ENCODE measurements around the gene TSTD2. TPM values are rescaled to one million over a fixed set of nuclear protein-coding genes. Genes with fewer than 3 reads are reported as not detected.
"Not testable (repeated sequence)": the region's sequence is repeated elsewhere in the genome, so short reads cannot be mapped to it uniquely, and the experiment has no call there.

Gene TSTD2
- total and polyA plus RNA-seq, 4 donors = 5.8 to 27.2 (median 18.1) TPM

DNA sequence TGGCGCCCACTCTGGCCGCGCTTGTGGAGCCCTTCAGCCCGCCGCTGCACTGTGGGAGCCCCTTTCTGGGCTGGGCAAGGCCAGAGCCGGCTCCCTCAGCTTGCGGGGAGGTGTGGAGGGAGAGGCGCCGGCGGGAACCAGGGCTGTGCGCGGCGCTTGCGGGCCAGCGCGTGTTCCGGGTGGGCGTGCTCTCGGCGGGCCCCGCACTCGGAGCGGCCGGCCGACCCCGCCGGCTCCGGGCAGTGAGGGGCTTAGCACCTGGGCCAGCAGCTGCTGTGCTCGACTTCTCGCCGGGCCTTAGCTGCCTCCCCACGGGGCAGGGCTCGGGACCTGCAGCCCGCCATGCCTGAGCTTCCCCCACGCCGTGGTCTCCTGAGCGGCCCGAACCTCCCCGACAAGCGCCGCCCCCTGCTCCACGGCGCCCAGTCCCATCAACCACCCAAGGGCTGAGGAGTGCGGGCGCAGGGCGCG lies 59.0 kb downstream of the TSTD2 start:
- WGBS, 2 donors = 94 to 97% methylated on average over 47 of the region's 47 CpGs
- H3K27ac ChIP-seq (ENCODE audit: low read depth in 1 of 2, low read length in 2 of 2); H3K36me3 ChIP-seq (ENCODE audit: control insufficient read depth in 1 of 2, insufficient read depth in 2 of 2, low read length in 1 of 2); H3K9me3 ChIP-seq (ENCODE audit: control insufficient read depth, low read length); intact Hi-C loops (cut with DNase I); H3K27me3 ChIP-seq (ENCODE audit: control insufficient read depth in 1 of 2, insufficient read depth in 2 of 2, low read length in 1 of 2); H3K4me1 ChIP-seq (ENCODE audit: control insufficient read depth in 1 of 2, insufficient read depth in 2 of 2, low read length in 2 of 2); H3K4me3 ChIP-seq (ENCODE audit: low read length in 2 of 2); ATAC-seq (ENCODE audit: low FRiP score): not testable (repeated sequence)
- DNase-seq = peak in 1 of 2 donors; percentile 46

DNA sequence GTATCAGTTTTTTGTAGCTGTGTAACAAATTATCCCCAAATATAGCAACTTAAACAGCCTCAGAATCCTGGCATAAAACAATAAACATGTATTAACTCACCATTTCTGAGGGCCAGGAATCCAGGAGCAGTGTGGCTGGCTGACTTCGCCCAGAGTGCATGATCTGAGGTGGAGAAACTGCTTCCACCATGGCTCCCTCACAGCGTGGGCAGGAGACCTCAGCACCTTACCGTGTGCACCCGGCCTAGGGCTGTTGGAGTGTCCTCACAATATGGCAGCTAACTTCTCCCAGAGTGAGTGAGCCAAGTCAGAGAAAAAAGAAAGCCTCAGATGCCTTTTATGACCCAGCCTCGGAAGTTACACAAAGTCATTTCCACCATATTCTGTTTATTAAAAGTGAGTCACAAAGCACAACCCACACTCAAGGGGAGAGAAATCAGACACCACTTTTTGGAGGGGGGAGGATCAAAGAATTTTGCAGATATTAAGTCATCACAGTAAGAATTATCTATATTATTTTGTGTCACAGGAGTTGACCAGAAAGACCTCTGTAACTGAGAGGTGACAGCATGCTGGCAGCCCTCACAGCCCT lies 59.6 kb downstream of the TSTD2 start:
- WGBS, 2 donors = 81 to 83% methylated on average over 5 of the region's 5 CpGs
- Histone ChIP-seq H3K9me3 (ENCODE audit: control insufficient read depth, low read length) (no peaks in the 10 kb centered on the region), H3K4me3 (ENCODE audit: low read length in 2 of 2) (no peak overlapping the region), H3K27me3 (ENCODE audit: control insufficient read depth in 1 of 2, insufficient read depth in 2 of 2, low read length in 1 of 2) (no peaks in the 10 kb centered on the region), H3K4me1 (ENCODE audit: control insufficient read depth in 1 of 2, insufficient read depth in 2 of 2, low read length in 2 of 2) (no peaks in the 10 kb centered on the region), H3K36me3 (ENCODE audit: control insufficient read depth in 1 of 2, insufficient read depth in 2 of 2, low read length in 1 of 2) (peaks cover 4 to 7% of the 10 kb centered on the region in 2 donors), H3K27ac (ENCODE audit: low read depth in 1 of 2, low read length in 2 of 2) (no peak overlapping the region)
- no peak for ATAC-seq (ENCODE audit: low FRiP score)
- DNase-seq = no peak
- intact Hi-C loops (cut with DNase I) = no loop called here

DNA sequence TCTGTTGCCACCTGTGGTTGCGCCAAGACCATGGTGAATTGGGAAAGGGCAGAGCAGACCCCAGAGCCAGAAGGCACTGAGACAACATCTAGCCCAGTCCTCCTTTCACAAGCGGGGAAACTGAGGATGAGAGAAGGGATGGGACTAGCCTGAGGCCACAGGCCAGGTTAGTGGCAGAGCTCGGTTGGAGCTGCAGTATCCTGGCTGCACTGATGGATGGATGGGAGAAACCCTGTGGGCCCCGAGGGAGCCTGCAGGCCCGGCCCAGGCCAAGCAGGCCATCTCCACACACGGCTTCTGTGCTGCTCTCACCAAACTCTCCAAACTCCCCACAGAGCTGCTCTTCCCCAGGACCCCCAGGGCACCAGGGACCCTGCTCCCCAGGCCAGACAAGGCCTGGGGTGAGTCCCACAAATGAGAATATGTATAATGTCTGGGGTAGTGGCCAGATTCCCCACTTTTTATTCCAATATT lies 60.2 kb downstream of the TSTD2 start:
- DNase-seq = no peak
- Histone ChIP-seq H3K4me1 (ENCODE audit: control insufficient read depth in 1 of 2, insufficient read depth in 2 of 2, low read length in 2 of 2) (no peaks in the 10 kb centered on the region), H3K27me3 (ENCODE audit: control insufficient read depth in 1 of 2, insufficient read depth in 2 of 2, low read length in 1 of 2) (no peaks in the 10 kb centered on the region), H3K36me3 (ENCODE audit: control insufficient read depth in 1 of 2, insufficient read depth in 2 of 2, low read length in 1 of 2) (peaks cover 4 to 7% of the 10 kb centered on the region in 2 donors), H3K4me3 (ENCODE audit: low read length in 2 of 2) (no peak overlapping the region), H3K9me3 (ENCODE audit: control insufficient read depth, low read length) (no peaks in the 10 kb centered on the region), H3K27ac (ENCODE audit: low read depth in 1 of 2, low read length in 2 of 2) (no peak overlapping the region)
- ATAC-seq (ENCODE audit: low FRiP score) = peak; percentile 27
- intact Hi-C loops (cut with DNase I) = no loop called here
- 90 to 91% methylated on average over 6 of the region's 6 CpGs for WGBS, 2 donors

DNA sequence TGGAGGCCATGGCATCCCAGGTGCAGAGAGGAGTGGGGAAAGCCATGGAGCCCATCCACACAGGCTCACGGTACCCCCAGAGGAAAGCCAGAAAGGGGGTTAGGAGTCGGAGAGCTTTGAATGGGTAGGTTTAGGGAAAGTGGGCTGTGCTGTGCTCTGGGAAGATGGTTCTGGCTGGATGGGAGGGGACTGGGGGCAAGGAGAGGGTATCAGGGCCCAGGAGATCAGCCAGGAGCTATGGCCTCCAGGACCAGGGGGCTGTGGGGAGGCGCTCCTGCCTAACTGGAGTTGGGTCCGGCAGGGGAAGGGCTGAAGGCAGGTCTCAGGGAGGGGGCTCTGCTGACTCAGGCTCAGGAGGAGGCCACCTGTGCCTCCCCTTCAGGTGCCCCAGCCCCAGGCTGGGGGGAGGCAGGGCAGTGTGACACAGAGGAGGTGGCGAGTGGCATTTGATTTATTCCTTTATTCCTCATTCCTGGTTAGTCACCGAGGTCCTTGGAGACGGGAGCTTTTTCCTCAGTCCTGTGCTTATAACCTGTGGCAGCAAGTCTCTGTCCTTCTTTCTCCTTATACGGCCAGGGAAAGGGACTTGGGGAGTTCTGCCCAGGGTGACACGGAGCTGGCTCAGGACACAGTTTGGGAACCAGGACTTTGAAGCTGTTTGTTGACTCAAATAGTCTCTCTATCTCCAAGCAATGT lies 60.8 kb downstream of the TSTD2 start:
- DNase-seq (no peak), ATAC-seq (ENCODE audit: low FRiP score) (peak; percentile 8)
- Histone ChIP-seq H3K27ac (ENCODE audit: low read depth in 1 of 2, low read length in 2 of 2) (no peak overlapping the region), H3K36me3 (ENCODE audit: control insufficient read depth in 1 of 2, insufficient read depth in 2 of 2, low read length in 1 of 2) (peaks cover 4 to 7% of the 10 kb centered on the region in 2 donors), H3K4me1 (ENCODE audit: control insufficient read depth in 1 of 2, insufficient read depth in 2 of 2, low read length in 2 of 2) (no peaks in the 10 kb centered on the region), H3K4me3 (ENCODE audit: low read length in 2 of 2) (no peak overlapping the region), H3K27me3 (ENCODE audit: control insufficient read depth in 1 of 2, insufficient read depth in 2 of 2, low read length in 1 of 2) (no peaks in the 10 kb centered on the region), H3K9me3 (ENCODE audit: control insufficient read depth, low read length) (no peaks in the 10 kb centered on the region)
- intact Hi-C loops (cut with DNase I) = no loop called here
- 77 to 79% methylated on average over 9 of the region's 9 CpGs for WGBS, 2 donors

DNA sequence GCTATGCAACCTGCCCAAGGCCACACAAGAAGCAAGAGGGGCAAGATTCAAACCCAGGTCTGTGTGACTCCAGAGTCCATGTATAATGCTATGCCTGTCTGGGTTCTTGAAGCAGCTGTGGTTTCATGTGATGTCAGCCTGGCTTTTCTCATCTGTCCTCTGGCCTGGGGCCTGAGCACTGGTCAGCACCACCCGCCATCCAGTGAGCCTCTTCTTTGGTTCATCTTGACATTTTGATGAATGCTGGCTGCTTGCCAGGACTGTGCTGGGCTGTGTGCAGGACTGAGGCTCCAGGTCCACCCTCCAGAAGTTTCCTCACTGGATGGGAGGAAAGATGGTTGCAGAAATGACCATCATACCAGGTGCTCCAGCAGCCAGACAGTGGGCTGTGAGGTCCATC lies 61.5 kb downstream of the TSTD2 start:
- peaks cover 4 to 7% of the 10 kb centered on the region in 2 donors for H3K36me3 ChIP-seq (ENCODE audit: control insufficient read depth in 1 of 2, insufficient read depth in 2 of 2, low read length in 1 of 2)
- no peaks in the 10 kb centered on the region for H3K4me1 ChIP-seq (ENCODE audit: control insufficient read depth in 1 of 2, insufficient read depth in 2 of 2, low read length in 2 of 2)
- no peaks in the 10 kb centered on the region for H3K27me3 ChIP-seq (ENCODE audit: control insufficient read depth in 1 of 2, insufficient read depth in 2 of 2, low read length in 1 of 2)
- intact Hi-C loops (cut with DNase I) = no loop called here
- WGBS, 2 donors = 87 to 100% methylated on average over 1 of the region's 1 CpG
- DNase-seq (no peak), ATAC-seq (ENCODE audit: low FRiP score) (no peak)
- no peak overlapping the region for H3K27ac ChIP-seq (ENCODE audit: low read depth in 1 of 2, low read length in 2 of 2)
- H3K4me3 ChIP-seq (ENCODE audit: low read length in 2 of 2) = no peak overlapping the region
- no peaks in the 10 kb centered on the region for H3K9me3 ChIP-seq (ENCODE audit: control insufficient read depth, low read length)

DNA sequence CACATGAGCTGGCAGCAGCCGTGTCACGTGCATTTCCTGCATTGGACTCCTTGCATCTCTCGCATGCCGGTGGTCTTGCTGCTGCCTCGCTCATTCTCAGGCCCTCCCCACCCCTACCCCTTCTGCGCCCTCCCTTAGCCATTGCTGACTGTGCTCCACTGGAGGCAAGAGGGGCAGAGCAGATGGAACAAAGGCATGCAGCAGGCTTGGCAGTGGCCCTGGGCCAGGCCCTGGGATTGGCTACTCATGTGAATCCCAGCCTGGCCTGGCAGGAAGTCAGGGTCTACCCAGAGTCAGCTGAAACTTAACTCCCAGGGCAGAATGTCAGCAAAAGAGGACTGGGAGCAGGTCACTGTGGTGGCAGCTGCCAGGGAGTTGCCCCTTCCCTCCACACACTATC lies 62.3 kb downstream of the TSTD2 start:
- peak overlapping the region in 1 of 2 donors; percentile 14 for H3K27ac ChIP-seq (ENCODE audit: low read depth in 1 of 2, low read length in 2 of 2)
- no peaks in the 10 kb centered on the region for H3K27me3 ChIP-seq (ENCODE audit: control insufficient read depth in 1 of 2, insufficient read depth in 2 of 2, low read length in 1 of 2)
- H3K4me1 ChIP-seq (ENCODE audit: control insufficient read depth in 1 of 2, insufficient read depth in 2 of 2, low read length in 2 of 2) = no peaks in the 10 kb centered on the region
- no peak for ATAC-seq (ENCODE audit: low FRiP score)
- H3K36me3 ChIP-seq (ENCODE audit: control insufficient read depth in 1 of 2, insufficient read depth in 2 of 2, low read length in 1 of 2) = peaks cover 4 to 8% of the 10 kb centered on the region in 2 donors
- no peak for DNase-seq
- intact Hi-C loops (cut with DNase I) = no loop called here
- 61 to 66% methylated on average over 6 of the region's 6 CpGs for WGBS, 2 donors
- H3K4me3 ChIP-seq (ENCODE audit: low read length in 2 of 2) = no peak overlapping the region
- no peaks in the 10 kb centered on the region for H3K9me3 ChIP-seq (ENCODE audit: control insufficient read depth, low read length)

DNA sequence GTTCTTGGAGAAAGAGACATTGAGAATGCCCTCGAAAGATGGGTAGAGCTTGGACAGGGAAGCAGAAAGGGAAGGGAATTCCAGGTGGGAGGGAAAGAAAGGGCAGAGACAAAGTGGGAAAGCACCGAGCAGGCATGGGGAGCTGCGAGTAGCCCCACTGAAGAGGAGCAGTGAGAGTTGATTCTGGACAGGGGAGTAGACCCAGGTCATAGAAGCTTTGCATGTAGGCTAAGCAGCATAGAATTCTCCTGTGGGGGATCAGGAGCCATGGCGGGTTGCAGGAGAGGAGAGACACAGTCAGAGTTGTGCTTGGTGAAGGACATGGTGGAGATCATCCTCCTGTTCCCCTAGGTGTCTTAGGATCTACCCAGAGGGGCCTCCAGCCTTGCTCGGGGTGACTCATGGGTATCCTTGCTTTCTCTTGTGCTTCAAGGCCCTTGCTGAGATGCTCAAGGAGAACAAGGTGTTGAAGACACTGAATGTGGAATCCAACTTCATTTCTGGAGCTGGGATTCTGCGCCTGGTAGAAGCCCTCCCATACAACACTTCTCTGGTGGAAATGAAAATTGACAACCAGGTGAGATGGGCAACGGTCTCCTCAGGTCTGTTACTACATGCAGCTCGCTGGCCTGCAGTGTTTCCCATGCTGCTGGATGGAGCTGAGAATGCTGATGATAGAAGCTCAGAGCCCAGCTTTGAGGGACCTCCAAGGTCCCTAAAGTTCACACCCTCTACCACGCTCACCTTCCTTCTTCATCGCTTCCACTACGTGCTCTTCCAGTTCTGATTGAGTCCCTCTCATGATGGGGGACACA lies 64.5 kb downstream of the TSTD2 start:
- H3K27me3 ChIP-seq (ENCODE audit: control insufficient read depth in 1 of 2, insufficient read depth in 2 of 2, low read length in 1 of 2) = no peaks in the 10 kb centered on the region
- no peak for DNase-seq
- H3K27ac ChIP-seq (ENCODE audit: low read depth in 1 of 2, low read length in 2 of 2) = no peak overlapping the region
- no peaks in the 10 kb centered on the region for H3K4me1 ChIP-seq (ENCODE audit: control insufficient read depth in 1 of 2, insufficient read depth in 2 of 2, low read length in 2 of 2)
- no peak for ATAC-seq (ENCODE audit: low FRiP score)
- 95 to 96% methylated on average over 11 of the region's 11 CpGs for WGBS, 2 donors
- peaks cover 4 to 10% of the 10 kb centered on the region in 2 donors for H3K36me3 ChIP-seq (ENCODE audit: control insufficient read depth in 1 of 2, insufficient read depth in 2 of 2, low read length in 1 of 2)
- no peaks in the 10 kb centered on the region for H3K9me3 ChIP-seq (ENCODE audit: control insufficient read depth, low read length)
- intact Hi-C loops (cut with DNase I) = no loop called here
- no peak overlapping the region for H3K4me3 ChIP-seq (ENCODE audit: low read length in 2 of 2)

DNA sequence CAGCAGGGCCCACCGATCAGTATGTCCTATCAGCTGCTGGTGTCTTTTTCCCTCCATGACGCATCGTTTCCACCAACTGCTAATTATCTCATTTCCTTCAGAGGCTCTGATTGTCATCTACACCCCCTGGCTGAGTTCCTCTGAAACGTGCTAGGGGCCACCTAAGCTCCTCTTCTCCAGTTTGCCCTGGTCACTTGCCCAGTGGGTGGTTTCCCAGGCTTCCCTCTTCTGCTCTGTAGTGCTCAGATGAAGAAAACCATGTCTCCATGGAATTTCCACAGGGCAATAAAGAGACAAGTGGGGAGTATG lies 65.3 kb downstream of the TSTD2 start:
- H3K9me3 ChIP-seq (ENCODE audit: control insufficient read depth, low read length) = no peaks in the 10 kb centered on the region
- H3K36me3 ChIP-seq (ENCODE audit: control insufficient read depth in 1 of 2, insufficient read depth in 2 of 2, low read length in 1 of 2) = peaks cover 4 to 7% of the 10 kb centered on the region in 2 donors
- ATAC-seq (ENCODE audit: low FRiP score) (no peak), DNase-seq (no peak)
- WGBS, 2 donors = 89 to 98% methylated on average over 4 of the region's 4 CpGs
- no peaks in the 10 kb centered on the region for H3K27me3 ChIP-seq (ENCODE audit: control insufficient read depth in 1 of 2, insufficient read depth in 2 of 2, low read length in 1 of 2)
- H3K4me1 ChIP-seq (ENCODE audit: control insufficient read depth in 1 of 2, insufficient read depth in 2 of 2, low read length in 2 of 2) = peaks cover 0 to 2% of the 10 kb centered on the region in 2 donors
- H3K4me3 ChIP-seq (ENCODE audit: low read length in 2 of 2) = no peak overlapping the region
- intact Hi-C loops (cut with DNase I) = no loop called here
- H3K27ac ChIP-seq (ENCODE audit: low read depth in 1 of 2, low read length in 2 of 2) = no peak overlapping the region
